ENCODE data around the gene CAPN5. TPM values are rescaled to one million over a fixed set of nuclear protein-coding genes. Genes with fewer than 3 reads are reported as not detected.

CAPN5 gene
- total and polyA plus RNA-seq, 2 experiments from 2014 or later, result 10.2 to 32.2 TPM

DNA sequence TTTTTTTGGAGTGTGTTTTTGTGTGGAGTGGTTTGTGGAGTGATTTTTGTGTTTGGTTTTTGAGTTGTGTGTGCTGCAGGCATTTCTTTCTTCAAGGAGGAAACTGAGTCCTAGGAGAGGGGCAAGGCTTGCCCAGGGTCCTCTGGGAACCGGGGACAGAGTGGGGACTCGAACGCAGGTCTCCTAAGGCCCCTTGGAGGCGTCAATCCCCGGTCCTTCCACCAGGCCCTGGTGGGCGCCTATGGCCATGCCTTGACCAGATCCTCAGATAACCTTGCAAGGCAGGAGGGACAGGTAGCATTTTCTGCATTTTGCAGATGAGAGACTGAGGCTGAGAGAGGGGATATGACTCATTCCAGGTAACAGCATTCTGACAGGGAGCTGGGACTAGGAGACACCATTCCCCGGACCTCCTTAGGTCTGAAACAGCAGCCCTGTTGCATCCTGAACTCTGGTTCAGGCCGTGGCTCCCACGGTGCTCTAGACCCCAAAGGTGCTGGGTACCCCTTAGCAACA, 100.4 kb downstream of the CAPN5 start:
- Histone ChIP-seq H3K27ac (ENCODE audit: low read depth) (no peak overlapping the region), H3K9me2 (ENCODE audit: insufficient read depth) (no peaks in the 10 kb centered on the region), H3K27me3 (ENCODE audit: insufficient read depth) (no peaks in the 10 kb centered on the region), H3K4me1 (ENCODE audit: insufficient read depth) (peaks cover 17% of the 10 kb centered on the region), H4K20me1 (replicated peaks; ENCODE audit: insufficient read depth) (no peaks in the 10 kb centered on the region), H2AFZ (no peak overlapping the region), H3K4me2 (no peak overlapping the region), H3K79me2 (replicated peaks; ENCODE audit: insufficient read depth) (no peaks in the 10 kb centered on the region), H3K36me3 (ENCODE audit: insufficient read depth) (no peaks in the 10 kb centered on the region), H3F3A (replicated peaks; ENCODE audit: low read depth) (no peaks in the 10 kb centered on the region), H3K4me3 (no peak overlapping the region)
- no peak overlapping the region for H3K27ac Mint-ChIP-seq
- peaks cover 3% of the 10 kb centered on the region for H3K27me3 Mint-ChIP-seq (ENCODE audit: insufficient read depth, low read depth, poor library complexity)
- no peak for DNase-seq (ENCODE audit: low spot score)
- ATAC-seq, result no peak
- H3K9me3 Mint-ChIP-seq, result no peaks in the 10 kb centered on the region; the same call in 2 of the 3 replicates
- TF ChIP-seq, protein P1, sequence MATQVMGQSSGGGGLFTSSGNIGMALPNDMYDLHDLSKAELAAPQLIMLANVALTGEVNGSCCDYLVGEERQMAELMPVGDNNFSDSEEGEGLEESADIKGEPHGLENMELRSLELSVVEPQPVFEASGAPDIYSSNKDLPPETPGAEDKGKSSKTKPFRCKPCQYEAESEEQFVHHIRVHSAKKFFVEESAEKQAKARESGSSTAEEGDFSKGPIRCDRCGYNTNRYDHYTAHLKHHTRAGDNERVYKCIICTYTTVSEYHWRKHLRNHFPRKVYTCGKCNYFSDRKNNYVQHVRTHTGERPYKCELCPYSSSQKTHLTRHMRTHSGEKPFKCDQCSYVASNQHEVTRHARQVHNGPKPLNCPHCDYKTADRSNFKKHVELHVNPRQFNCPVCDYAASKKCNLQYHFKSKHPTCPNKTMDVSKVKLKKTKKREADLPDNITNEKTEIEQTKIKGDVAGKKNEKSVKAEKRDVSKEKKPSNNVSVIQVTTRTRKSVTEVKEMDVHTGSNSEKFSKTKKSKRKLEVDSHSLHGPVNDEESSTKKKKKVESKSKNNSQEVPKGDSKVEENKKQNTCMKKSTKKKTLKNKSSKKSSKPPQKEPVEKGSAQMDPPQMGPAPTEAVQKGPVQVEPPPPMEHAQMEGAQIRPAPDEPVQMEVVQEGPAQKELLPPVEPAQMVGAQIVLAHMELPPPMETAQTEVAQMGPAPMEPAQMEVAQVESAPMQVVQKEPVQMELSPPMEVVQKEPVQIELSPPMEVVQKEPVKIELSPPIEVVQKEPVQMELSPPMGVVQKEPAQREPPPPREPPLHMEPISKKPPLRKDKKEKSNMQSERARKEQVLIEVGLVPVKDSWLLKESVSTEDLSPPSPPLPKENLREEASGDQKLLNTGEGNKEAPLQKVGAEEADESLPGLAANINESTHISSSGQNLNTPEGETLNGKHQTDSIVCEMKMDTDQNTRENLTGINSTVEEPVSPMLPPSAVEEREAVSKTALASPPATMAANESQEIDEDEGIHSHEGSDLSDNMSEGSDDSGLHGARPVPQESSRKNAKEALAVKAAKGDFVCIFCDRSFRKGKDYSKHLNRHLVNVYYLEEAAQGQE (IDR thresholded peaks at IDR 0.05; ENCODE audit: unreplicated experiment), result no peak
- no peak for TF ChIP-seq NANOG (IDR thresholded peaks at IDR 0.05; ENCODE audit: borderline replicate concordance)
- no peak for TF ChIP-seq CREB1 (CRISPR knock-in tag; IDR thresholded peaks at IDR 0.05; ENCODE audit: low read depth)
- no peak for TF ChIP-seq EZH2 (IDR thresholded peaks at IDR 0.05; ENCODE audit: low read depth, unreplicated experiment)
- TF ChIP-seq, protein P2, sequence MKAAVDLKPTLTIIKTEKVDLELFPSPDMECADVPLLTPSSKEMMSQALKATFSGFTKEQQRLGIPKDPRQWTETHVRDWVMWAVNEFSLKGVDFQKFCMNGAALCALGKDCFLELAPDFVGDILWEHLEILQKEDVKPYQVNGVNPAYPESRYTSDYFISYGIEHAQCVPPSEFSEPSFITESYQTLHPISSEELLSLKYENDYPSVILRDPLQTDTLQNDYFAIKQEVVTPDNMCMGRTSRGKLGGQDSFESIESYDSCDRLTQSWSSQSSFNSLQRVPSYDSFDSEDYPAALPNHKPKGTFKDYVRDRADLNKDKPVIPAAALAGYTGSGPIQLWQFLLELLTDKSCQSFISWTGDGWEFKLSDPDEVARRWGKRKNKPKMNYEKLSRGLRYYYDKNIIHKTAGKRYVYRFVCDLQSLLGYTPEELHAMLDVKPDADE (IDR thresholded peaks at IDR 0.05), result no peak
- H3K36me3 Mint-ChIP-seq (ENCODE audit: low read depth), result no peaks in the 10 kb centered on the region; the same call in 2 of the 3 replicates
- H3K4me1 Mint-ChIP-seq, result peaks cover 28% of the 10 kb centered on the region
- H3K4me3 Mint-ChIP-seq, result no peak overlapping the region

DNA sequence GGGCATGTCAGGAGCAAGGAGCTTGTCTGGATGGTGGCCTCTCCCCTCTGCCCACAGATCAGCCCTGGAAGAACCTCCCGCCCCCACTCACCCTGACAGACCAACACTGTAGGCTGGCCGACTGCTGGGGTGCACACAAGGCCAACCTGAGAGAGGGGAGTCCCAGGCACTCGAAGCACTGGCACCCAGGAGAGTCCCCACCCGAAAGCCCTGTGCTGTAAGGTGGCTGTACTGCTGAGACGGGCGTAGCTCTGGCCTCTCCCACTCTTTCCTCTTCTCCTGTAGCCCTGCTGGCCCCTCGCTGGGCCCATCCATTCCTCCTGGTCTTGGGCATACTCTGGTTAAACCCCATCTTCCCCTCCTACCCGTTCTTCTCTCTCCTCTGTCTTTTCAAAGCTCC, 101.0 kb downstream of the CAPN5 start:
- DNase-seq (ENCODE audit: low spot score), result no peak
- ATAC-seq, result no peak
- Mint-ChIP-seq H3K27ac (no peak overlapping the region), H3K36me3 (ENCODE audit: low read depth) (no peaks in the 10 kb centered on the region; the same call in 2 of the 3 replicates), H3K9me3 (no peaks in the 10 kb centered on the region; the same call in 2 of the 3 replicates), H3K4me3 (no peak overlapping the region), H3K27me3 (ENCODE audit: insufficient read depth, low read depth, poor library complexity) (peaks cover 3% of the 10 kb centered on the region), H3K4me1 (peaks cover 34% of the 10 kb centered on the region)
- no peak overlapping the region for H3K4me2 ChIP-seq
- H3K4me1 ChIP-seq (ENCODE audit: insufficient read depth), result peaks cover 19% of the 10 kb centered on the region
- H4K20me1 ChIP-seq (replicated peaks; ENCODE audit: insufficient read depth), result no peaks in the 10 kb centered on the region
- H3K4me3 ChIP-seq, result no peak overlapping the region
- no peaks in the 10 kb centered on the region for H3K27me3 ChIP-seq (ENCODE audit: insufficient read depth)
- H3K27ac ChIP-seq (ENCODE audit: low read depth), result no peak overlapping the region
- H3F3A ChIP-seq (replicated peaks; ENCODE audit: low read depth), result no peaks in the 10 kb centered on the region
- H3K9me2 ChIP-seq (ENCODE audit: insufficient read depth), result no peaks in the 10 kb centered on the region
- no peaks in the 10 kb centered on the region for H3K36me3 ChIP-seq (ENCODE audit: insufficient read depth)
- H2AFZ ChIP-seq, result no peak overlapping the region
- H3K79me2 ChIP-seq (replicated peaks; ENCODE audit: insufficient read depth), result no peaks in the 10 kb centered on the region
- TF ChIP-seq ZNF114 (CRISPR knock-in tag; IDR thresholded peaks at IDR 0.05) (no peak), EZH2 (IDR thresholded peaks at IDR 0.05; ENCODE audit: low read depth, unreplicated experiment) (no peak), JUNB (IDR thresholded peaks at IDR 0.05; ENCODE audit: unreplicated experiment) (no peak), ZNF331 (CRISPR knock-in tag; IDR thresholded peaks at IDR 0.05; ENCODE audit: low read depth) (no peak)
- TF ChIP-seq, protein P3, sequence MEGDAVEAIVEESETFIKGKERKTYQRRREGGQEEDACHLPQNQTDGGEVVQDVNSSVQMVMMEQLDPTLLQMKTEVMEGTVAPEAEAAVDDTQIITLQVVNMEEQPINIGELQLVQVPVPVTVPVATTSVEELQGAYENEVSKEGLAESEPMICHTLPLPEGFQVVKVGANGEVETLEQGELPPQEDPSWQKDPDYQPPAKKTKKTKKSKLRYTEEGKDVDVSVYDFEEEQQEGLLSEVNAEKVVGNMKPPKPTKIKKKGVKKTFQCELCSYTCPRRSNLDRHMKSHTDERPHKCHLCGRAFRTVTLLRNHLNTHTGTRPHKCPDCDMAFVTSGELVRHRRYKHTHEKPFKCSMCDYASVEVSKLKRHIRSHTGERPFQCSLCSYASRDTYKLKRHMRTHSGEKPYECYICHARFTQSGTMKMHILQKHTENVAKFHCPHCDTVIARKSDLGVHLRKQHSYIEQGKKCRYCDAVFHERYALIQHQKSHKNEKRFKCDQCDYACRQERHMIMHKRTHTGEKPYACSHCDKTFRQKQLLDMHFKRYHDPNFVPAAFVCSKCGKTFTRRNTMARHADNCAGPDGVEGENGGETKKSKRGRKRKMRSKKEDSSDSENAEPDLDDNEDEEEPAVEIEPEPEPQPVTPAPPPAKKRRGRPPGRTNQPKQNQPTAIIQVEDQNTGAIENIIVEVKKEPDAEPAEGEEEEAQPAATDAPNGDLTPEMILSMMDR (conservative IDR thresholded peaks at IDR 0.05; ENCODE audit: low read depth in 2 of 2), result no peak
- TF ChIP-seq, protein P1 (IDR thresholded peaks at IDR 0.05; ENCODE audit: unreplicated experiment), result no peak

Measured in GM23338 (cell line).